Suprapubic skin (tissue), 4 donors: ENCODE results near the gene EED.

Experiments used
- CTCF ChIP-seq, 2 donors: fragments of 200-600 bp in 1 of 2; fragments of 450-650 bp in 1 of 2; sonication (generic) in 1 of 2; IDR thresholded peaks; one replicate each; pipeline ENCODE4 v1.5.1; 2016 to 2019; ENCODE audit warnings: antibody characterized with exemption in 2 of 2, mild to moderate bottlenecking in 1 of 2, moderate library complexity in 1 of 2
- POLR2A ChIP-seq, 2 donors: fragments of 450-650 bp; IDR thresholded peaks; one replicate each; pipeline ENCODE4 v1.6.1; 2017; ENCODE audit warnings: antibody characterized with exemption in 2 of 2, mild to moderate bottlenecking in 2 of 2, moderate library complexity in 2 of 2
- POLR2AphosphoS5 ChIP-seq, 3 donors: sonication (generic); formaldehyde crosslinking; IDR thresholded peaks; one replicate each; pipeline ENCODE4 v1.6.1; 2017; ENCODE audit warnings: antibody characterized with exemption in 3 of 3

- TF ChIP-seq POLR2A (IDR thresholded peaks at IDR 0.05): no peak
- TF ChIP-seq CTCF (IDR thresholded peaks at IDR 0.05): no peak
- TF ChIP-seq POLR2AphosphoS5 (IDR thresholded peaks at IDR 0.05): no peak
These were observed 7.2 kb upstream of the EED start for GRCh38 chr11:86237267-86237804.
